ENCODE measurements around the gene TMEM245. TPM values are rescaled to one million over a fixed set of nuclear protein-coding genes. Genes with fewer than 3 reads are reported as not detected.

The TMEM245 gene
- total RNA-seq, 2 experiments from 2014 or later, result 23.3 to 26.7 TPM

GRCh38 chr9:109095321-109095720, 24.4 kb downstream of the TMEM245 start:
- H3K27ac Mint-ChIP-seq, result peak overlapping the region; percentile 26
- H3K4me1 Mint-ChIP-seq (ENCODE audit: low read depth), result peaks cover 72% of the 10 kb centered on the region
- no peak for ATAC-seq
- CTCF ChIA-PET, result no interaction called here
- peaks cover 59% of the 10 kb centered on the region for H3K36me3 Mint-ChIP-seq (ENCODE audit: low read depth)
- H3K4me3 Mint-ChIP-seq, result no peak overlapping the region
- no peak for DNase-seq
- intact Hi-C loops (cut with micrococcal nuclease), result no loop called here
- POLR2A ChIA-PET, result interaction anchor here (0.6 kb wide), 1 partner anchor 40 kb away, joined by 4 read pairs; no protein-coding TSS in a partner anchor
- no peaks in the 10 kb centered on the region for H3K9me3 Mint-ChIP-seq
- TF ChIP-seq, protein P1, sequence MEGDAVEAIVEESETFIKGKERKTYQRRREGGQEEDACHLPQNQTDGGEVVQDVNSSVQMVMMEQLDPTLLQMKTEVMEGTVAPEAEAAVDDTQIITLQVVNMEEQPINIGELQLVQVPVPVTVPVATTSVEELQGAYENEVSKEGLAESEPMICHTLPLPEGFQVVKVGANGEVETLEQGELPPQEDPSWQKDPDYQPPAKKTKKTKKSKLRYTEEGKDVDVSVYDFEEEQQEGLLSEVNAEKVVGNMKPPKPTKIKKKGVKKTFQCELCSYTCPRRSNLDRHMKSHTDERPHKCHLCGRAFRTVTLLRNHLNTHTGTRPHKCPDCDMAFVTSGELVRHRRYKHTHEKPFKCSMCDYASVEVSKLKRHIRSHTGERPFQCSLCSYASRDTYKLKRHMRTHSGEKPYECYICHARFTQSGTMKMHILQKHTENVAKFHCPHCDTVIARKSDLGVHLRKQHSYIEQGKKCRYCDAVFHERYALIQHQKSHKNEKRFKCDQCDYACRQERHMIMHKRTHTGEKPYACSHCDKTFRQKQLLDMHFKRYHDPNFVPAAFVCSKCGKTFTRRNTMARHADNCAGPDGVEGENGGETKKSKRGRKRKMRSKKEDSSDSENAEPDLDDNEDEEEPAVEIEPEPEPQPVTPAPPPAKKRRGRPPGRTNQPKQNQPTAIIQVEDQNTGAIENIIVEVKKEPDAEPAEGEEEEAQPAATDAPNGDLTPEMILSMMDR (IDR thresholded peaks at IDR 0.05), result no peak
- H3K27me3 Mint-ChIP-seq, result no peaks in the 10 kb centered on the region

- Mint-ChIP-seq H3K9me3 (no peaks in the 10 kb centered on the region), H3K27ac (no peak overlapping the region), H3K36me3 (ENCODE audit: low read depth) (peaks cover 56% of the 10 kb centered on the region), H3K4me3 (no peak overlapping the region), H3K27me3 (no peaks in the 10 kb centered on the region), H3K4me1 (ENCODE audit: low read depth) (peaks cover 65% of the 10 kb centered on the region)
- TF ChIP-seq, protein P1 (IDR thresholded peaks at IDR 0.05), result no peak
- DNase-seq (no peak), ATAC-seq (no peak)
- intact Hi-C loops (cut with micrococcal nuclease), result no loop called here
- POLR2A ChIA-PET, result interaction anchor here (0.6 to 0.7 kb wide), 2 partner anchors 80 to 135 kb away, joined by 3 read pairs; no protein-coding TSS in a partner anchor
- CTCF ChIA-PET, result interaction anchor here (1.0 kb wide), 1 partner anchor 25 kb away, joined by 3 read pairs; no protein-coding TSS in a partner anchor
Measured at GRCh38 chr9:109094268-109094667, 25.5 kb downstream of the TMEM245 start.

DNA sequence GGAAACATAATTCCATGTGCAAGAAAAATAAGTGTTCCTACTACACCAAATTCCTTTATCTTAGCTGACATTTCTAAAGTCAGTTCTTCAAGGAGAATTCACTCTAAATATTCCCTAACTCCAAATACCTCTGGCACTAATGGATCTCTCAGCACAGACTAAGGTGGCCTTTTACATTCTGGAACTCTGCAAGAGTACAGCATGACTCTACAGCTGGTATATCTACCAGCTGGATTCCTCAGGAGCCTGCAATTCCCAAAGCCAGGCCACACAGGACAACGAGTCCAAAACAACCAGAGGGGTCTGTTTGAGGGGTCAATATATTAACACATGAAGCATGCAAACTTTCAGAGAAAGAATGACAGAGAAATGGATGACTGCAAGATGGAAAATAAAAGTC, 27.2 kb downstream of the TMEM245 start:
- no peak overlapping the region for H3K4me3 Mint-ChIP-seq
- ATAC-seq (no peak), DNase-seq (no peak)
- no peaks in the 10 kb centered on the region for H3K9me3 Mint-ChIP-seq
- H3K27ac Mint-ChIP-seq, result peak overlapping the region; percentile 6
- intact Hi-C loops (cut with micrococcal nuclease), result no loop called here
- H3K27me3 Mint-ChIP-seq, result no peaks in the 10 kb centered on the region
- peaks cover 51% of the 10 kb centered on the region for H3K36me3 Mint-ChIP-seq (ENCODE audit: low read depth)
- peaks cover 52% of the 10 kb centered on the region for H3K4me1 Mint-ChIP-seq (ENCODE audit: low read depth)
- POLR2A ChIA-PET, result interaction anchor here (1.2 to 1.4 kb wide), 2 partner anchors 8 to 27 kb away, joined by 4 to 6 read pairs; partner anchors contain the start of gene TMEM245
- TF ChIP-seq, protein P1 (IDR thresholded peaks at IDR 0.05), result no peak
- CTCF ChIA-PET, result no interaction called here

GRCh38 chr9:109092051-109092580, 27.6 kb downstream of the TMEM245 start:
- intact Hi-C loops (cut with micrococcal nuclease), result no loop called here
- TF ChIP-seq, protein P1 (IDR thresholded peaks at IDR 0.05), result no peak
- POLR2A ChIA-PET, result interaction anchor here (1.2 to 1.4 kb wide), 2 partner anchors 8 to 27 kb away, joined by 4 to 6 read pairs; partner anchors contain the start of gene TMEM245
- peak overlapping the region; percentile 6 for H3K27ac Mint-ChIP-seq
- ATAC-seq (peak; percentile 86), DNase-seq (no peak)
- no peaks in the 10 kb centered on the region for H3K9me3 Mint-ChIP-seq
- CTCF ChIA-PET, result no interaction called here
- peaks cover 48% of the 10 kb centered on the region for H3K36me3 Mint-ChIP-seq (ENCODE audit: low read depth)
- H3K4me1 Mint-ChIP-seq (ENCODE audit: low read depth), result peaks cover 49% of the 10 kb centered on the region
- H3K4me3 Mint-ChIP-seq, result no peak overlapping the region
- H3K27me3 Mint-ChIP-seq, result no peaks in the 10 kb centered on the region

- H3K27me3 Mint-ChIP-seq, result no peaks in the 10 kb centered on the region
- H3K27ac Mint-ChIP-seq, result no peak overlapping the region
- H3K9me3 Mint-ChIP-seq, result no peaks in the 10 kb centered on the region
- ATAC-seq (no peak), DNase-seq (no peak)
- TF ChIP-seq, protein P1 (IDR thresholded peaks at IDR 0.05), result no peak
- H3K36me3 Mint-ChIP-seq (ENCODE audit: low read depth), result peaks cover 48% of the 10 kb centered on the region
- H3K4me3 Mint-ChIP-seq, result no peak overlapping the region
- ChIA-PET CTCF (interaction anchor here (0.6 kb wide), 1 partner anchor 32 kb away, joined by 3 read pairs; the partner anchor contains the start of gene TMEM245), POLR2A (interaction anchor here (1.0 kb wide), 1 partner anchor 31 kb away, joined by 3 read pairs; no protein-coding TSS in a partner anchor)
- peaks cover 20% of the 10 kb centered on the region for H3K4me1 Mint-ChIP-seq (ENCODE audit: low read depth)
- intact Hi-C loops (cut with micrococcal nuclease), result no loop called here
Measured at GRCh38 chr9:109088221-109088620, 31.5 kb downstream of the TMEM245 start.
